HCT116 (cell line): ENCODE results near the gene ONECUT3. TPM values are rescaled to one million over a fixed set of nuclear protein-coding genes. Genes with fewer than 3 reads are reported as not detected.

ENCODE experiments used
- ATAC-seq: fragments of 200-7000 bp; cut with Tn5 transposase; 2 replicates; pipeline ENCODE4 v1.9.1; 2020; ENCODE audit warnings: mild to moderate bottlenecking, moderate library complexity
- BruUV-seq: library from RNA; stranded (reverse); fragments of 400-500 nt; replicated peaks from 2 replicates; lab custom pipeline; 2021; lab: Mats Ljungman, UMichigan
- CTCF ChIA-PET: fragments of 300-600 bp; sonication (Branson Sonifier 250); formaldehyde crosslinking; loops from one replicate; lab custom pipeline; 2021; ENCODE audit warnings: antibody characterized with exemption; lab: Charles Lee
- POLR2A ChIA-PET: fragments of 300-600, 350-600 bp; sonication (Branson Sonifier 250); formaldehyde crosslinking; loops from one replicate; lab custom pipeline; 2021; ENCODE audit warnings: antibody characterized with exemption; lab: Charles Lee
- RAD21 ChIA-PET, 2 experiments: fragments of 300-600 bp; sonication (Branson Sonifier 250); formaldehyde crosslinking; loops; one replicate each; lab custom pipeline; 2023; ENCODE audit warnings: low total read pairs in 2 of 2; ENCODE audit not compliant: uncharacterized antibody in 2 of 2, unreplicated experiment in 2 of 2, low non-redundant PET in 1 of 2; lab: Charles Lee
- DNase-seq: peaks from one replicate; pipeline ENCODE4 v3.0.0-alpha.2; 2010; ENCODE audit warnings: low read depth, low spot score
- H2AFZ ChIP-seq: fragments of 200-600 bp; shearing (Covaris generic), sonication (generic); 2 replicates; pipeline ENCODE4 v1.6.1; 2017; ENCODE audit warnings: low read depth, mixed run types, mixed read lengths, antibody characterized with exemption, low read length; ENCODE audit not compliant: poor library complexity, severe bottlenecking
- H3K27ac ChIP-seq: 2 replicates; pipeline ENCODE4 v1.5.1; 2012; ENCODE audit warnings: low read depth, low read length
- H3K27me3 ChIP-seq: fragments of 200-600 bp; sonication (generic); 2 replicates; pipeline ENCODE4 v1.6.1; 2016; ENCODE audit warnings: mixed run types, low read length, mixed read lengths; ENCODE audit not compliant: insufficient read depth
- H3K36me3 ChIP-seq, 2 experiments: fragments of 200-500 bp in 1 of 2; fragments of 200-600 bp in 1 of 2; sonication (Bioruptor generic) in 1 of 2; sonication (generic) in 1 of 2; 2 replicates each; pipeline versions ENCODE4 v1.5.1 to v1.6.1; 2014 to 2016; ENCODE audit warnings: low read length in 2 of 2, inconsistent platforms in 1 of 2, mixed read lengths in 1 of 2, mixed run types in 1 of 2; ENCODE audit not compliant: insufficient read depth in 2 of 2, control insufficient read depth in 1 of 2
- H3K4me1 ChIP-seq, 2 experiments: fragments of 200-600 bp in 1 of 2; sonication (generic) in 1 of 2; 2 replicates each; pipeline versions ENCODE4 v1.5.1 to v1.6.1; 2012 to 2017; ENCODE audit warnings: low read length in 2 of 2, inconsistent platforms in 1 of 2, mild to moderate bottlenecking in 1 of 2, mixed read lengths in 1 of 2, mixed run types in 1 of 2, moderate library complexity in 1 of 2; ENCODE audit not compliant: insufficient read depth in 2 of 2, control insufficient read depth in 1 of 2
- H3K4me2 ChIP-seq: fragments of 200-600 bp; sonication (generic); 2 replicates; pipeline ENCODE4 v1.6.1; 2017; ENCODE audit warnings: mixed run types, low read length, mixed read lengths
- H3K4me3 ChIP-seq, 2 experiments: fragments of 200-600 bp in 1 of 2; sonication (generic) in 1 of 2; replicated peaks in 1 of 2; 2 replicates each; pipeline ENCODE4 v1.5.1; 2011 to 2016; ENCODE audit warnings: low read length in 2 of 2, control low read depth in 1 of 2, low read depth in 1 of 2, mild to moderate bottlenecking in 1 of 2, mixed read lengths in 1 of 2, mixed run types in 1 of 2
- H3K79me2 ChIP-seq: fragments of 200-600 bp; sonication (generic); 2 replicates; pipeline ENCODE4 v1.6.1; 2017; ENCODE audit warnings: mild to moderate bottlenecking, mixed run types, low read length, moderate library complexity, mixed read lengths; ENCODE audit not compliant: insufficient read depth
- H3K9ac ChIP-seq: fragments of 200-600 bp; sonication (generic); 2 replicates; pipeline ENCODE4 v1.6.1; 2016; ENCODE audit warnings: low read length, mixed read lengths
- H3K9me2 ChIP-seq: fragments of 200-600 bp; sonication (generic), shearing (Covaris generic); 2 replicates; pipeline ENCODE4 v1.6.1; 2017; ENCODE audit warnings: mixed run types, mild to moderate bottlenecking, moderate library complexity; ENCODE audit not compliant: insufficient read depth
- H3K9me3 ChIP-seq, 2 experiments: fragments of 200-500 bp in 1 of 2; fragments of 200-600 bp in 1 of 2; sonication (Bioruptor generic) in 1 of 2; sonication (generic) in 1 of 2; 2 replicates each; pipeline ENCODE4 v1.6.1; 2014 to 2017; ENCODE audit warnings: low read length in 2 of 2, mixed read lengths in 2 of 2, inconsistent platforms in 1 of 2, low read depth in 1 of 2, mild to moderate bottlenecking in 1 of 2, mixed run types in 1 of 2, moderate library complexity in 1 of 2; ENCODE audit not compliant: control insufficient read depth in 1 of 2, insufficient read depth in 1 of 2
- H4K20me1 ChIP-seq: fragments of 200-600 bp; sonication (generic), shearing (Covaris generic); 2 replicates; pipeline ENCODE4 v1.6.1; 2017; ENCODE audit warnings: mixed run types, mild to moderate bottlenecking, moderate library complexity; ENCODE audit not compliant: insufficient read depth
- ATF3 ChIP-seq: IDR thresholded peaks from 2 replicates; pipeline ENCODE4 v1.6.1; 2012
- CEBPB ChIP-seq: IDR thresholded peaks from 2 replicates; pipeline ENCODE4 v1.6.1; 2012; ENCODE audit warnings: low read depth
- ELF1 ChIP-seq: IDR thresholded peaks from 2 replicates; pipeline ENCODE4 v1.6.1; 2012; ENCODE audit warnings: low read depth, borderline replicate concordance
- FOSL1 ChIP-seq: IDR thresholded peaks from 2 replicates; pipeline ENCODE4 v1.6.1; 2012; ENCODE audit warnings: low read depth
- MAX ChIP-seq: IDR thresholded peaks from 2 replicates; pipeline ENCODE4 v1.6.1; 2012
- POLR2A ChIP-seq: IDR thresholded peaks from 2 replicates; pipeline ENCODE4 v1.7.0; 2011; ENCODE audit warnings: borderline replicate concordance; ENCODE audit not compliant: insufficient read depth, insufficient read length; ENCODE audit errors: extremely low read depth
- REST ChIP-seq: IDR thresholded peaks from 2 replicates; pipeline ENCODE4 v1.6.1; 2012; ENCODE audit warnings: low read depth
- SP1 ChIP-seq: IDR thresholded peaks from 2 replicates; pipeline ENCODE4 v1.6.1; 2012; ENCODE audit warnings: low read depth
- SRF ChIP-seq: IDR thresholded peaks from 2 replicates; pipeline ENCODE4 v1.6.1; 2012; ENCODE audit warnings: low read depth
- TCF7L2 ChIP-seq: IDR thresholded peaks from 2 replicates; pipeline ENCODE4 v1.7.0; 2011; ENCODE audit warnings: borderline replicate concordance, inconsistent platforms; ENCODE audit not compliant: insufficient read depth, insufficient read length; ENCODE audit errors: extremely low read depth
- YY1 ChIP-seq: IDR thresholded peaks from 2 replicates; pipeline ENCODE4 v1.6.1; 2011; ENCODE audit warnings: low read length, low read depth, moderate library complexity, mild to moderate bottlenecking; ENCODE audit not compliant: insufficient replicate concordance; ENCODE audit errors: extremely low read depth
- ZFX ChIP-seq: fragments of 450-650 bp; IDR thresholded peaks from 2 replicates; pipeline ENCODE4 v1.6.1; 2017
- ZNF274 ChIP-seq: fragments of 200-500 bp; sonication (Bioruptor generic); IDR thresholded peaks from 2 replicates; pipeline ENCODE4 v1.6.1; 2014; ENCODE audit warnings: mild to moderate bottlenecking, low read depth, low read length, inconsistent platforms
- intact Hi-C: fragments of 100-400 bp; cut with micrococcal nuclease; formaldehyde crosslinking; loops from 2 replicates; pipeline ENCODE4 v1.10.0; 2022
- total RNA-seq: library from RNA; stranded (reverse); gene quantifications from one replicate; pipeline ENCODE4 v1.2.1, GENCODE V29; 2021; ENCODE audit not compliant: unreplicated experiment

Gene ONECUT3
- total RNA-seq, 1 experiment from 2014 or later = 22.1 TPM

GRCh38 chr19:1783874-1784273 lies 30.6 kb downstream of the ONECUT3 start:
- Histone ChIP-seq H3K27ac (no peak overlapping the region), H2AFZ (no peak overlapping the region), H3K36me3 (no peaks in the 10 kb centered on the region), H4K20me1 (no peaks in the 10 kb centered on the region), H3K4me2 (no peak overlapping the region), H3K4me1 (no peaks in the 10 kb centered on the region; a peak in 1 of 4 replicates), H3K27me3 (no peaks in the 10 kb centered on the region), H3K4me3 (no peak overlapping the region), H3K79me2 (no peaks in the 10 kb centered on the region), H3K9me3 (peaks cover 0 to 12% of the 10 kb centered on the region in 2 experiments; a peak in 1 of 4 replicates), H3K9me2 (no peaks in the 10 kb centered on the region), H3K9ac (no peak overlapping the region)
- no TSS peak for BruUV-seq
- TF ChIP-seq CEBPB (no peak), SRF (no peak), ZNF274 (no peak), ATF3 (no peak)
- DNase-seq (no peak), ATAC-seq (no peak)
- ChIA-PET CTCF (interaction anchor here (1.2 kb wide), 1 partner anchor 9 kb away, joined by 4 read pairs; no protein-coding TSS in a partner anchor), POLR2A (no interaction called here), RAD21 (no interaction called here)
- intact Hi-C loops = no loop called here

GRCh38 chr19:1785310-1785709 lies 32.0 kb downstream of the ONECUT3 start:
- Histone ChIP-seq H3K9me3 (peaks cover 0 to 12% of the 10 kb centered on the region in 2 experiments; a peak in 1 of 4 replicates), H3K4me2 (no peak overlapping the region), H3K9ac (no peak overlapping the region), H2AFZ (no peak overlapping the region), H3K4me3 (no peak overlapping the region), H3K4me1 (no peaks in the 10 kb centered on the region; a peak in 1 of 4 replicates), H3K27me3 (no peaks in the 10 kb centered on the region), H3K36me3 (no peaks in the 10 kb centered on the region), H4K20me1 (no peaks in the 10 kb centered on the region), H3K9me2 (no peaks in the 10 kb centered on the region), H3K27ac (no peak overlapping the region), H3K79me2 (no peaks in the 10 kb centered on the region)
- RAD21 ChIA-PET = no interaction called here
- no TSS peak for BruUV-seq
- ATAC-seq (no peak), DNase-seq (no peak)
- TF ChIP-seq ZFX (no peak), ZNF274 (no peak), SP1 (no peak), FOSL1 (no peak), REST (no peak), YY1 (no peak), MAX (no peak), ELF1 (no peak), POLR2A (no peak), TCF7L2 (no peak)
- POLR2A ChIA-PET = no interaction called here
- intact Hi-C loops = no loop called here
- CTCF ChIA-PET = no interaction called here
